RWPE2 (cell line): ENCODE results near the gene LCE4A.
"Not testable (repeated sequence)": the region's sequence is repeated elsewhere in the genome, so short reads cannot be mapped to it uniquely, and the experiment has no call there.

Experiments used
- ATAC-seq: fragments of 200-7000 bp; cut with Tn5 transposase; 3 replicates; pipeline ENCODE4 v1.9.1; 2021; ENCODE audit warnings: low read depth
- DNase-seq: peaks from one replicate; pipeline ENCODE4 v3.0.0-alpha.2; 2020; ENCODE audit warnings: low spot score
- H3K27ac ChIP-seq: fragments of 450-650 bp; 2 replicates; pipeline ENCODE4 v1.5.1; 2017; ENCODE audit warnings: mild to moderate bottlenecking; ENCODE audit not compliant: poor library complexity, severe bottlenecking
- H3K27me3 ChIP-seq: fragments of 250-450 bp; sonication (Bioruptor Pico); 2 replicates; pipeline ENCODE4 v1.5.1; 2021; ENCODE audit warnings: mild to moderate bottlenecking, moderate library complexity; ENCODE audit not compliant: insufficient read depth, poor library complexity, severe bottlenecking
- H3K36me3 ChIP-seq: fragments of 250-450 bp; sonication (Bioruptor Pico); 2 replicates; pipeline ENCODE4 v1.5.1; 2020; ENCODE audit warnings: low read depth, mild to moderate bottlenecking, moderate library complexity
- H3K4me1 ChIP-seq: fragments of 250-450 bp; sonication (Bioruptor Pico); 2 replicates; pipeline ENCODE4 v1.5.1; 2021; ENCODE audit warnings: mild to moderate bottlenecking, moderate library complexity; ENCODE audit not compliant: insufficient read depth, poor library complexity, severe bottlenecking
- H3K4me3 ChIP-seq: fragments of 250-450 bp; sonication (Bioruptor Pico); 2 replicates; pipeline ENCODE4 v1.5.1; 2021; ENCODE audit warnings: mild to moderate bottlenecking, moderate library complexity; ENCODE audit not compliant: severe bottlenecking
- H3K9me3 ChIP-seq: fragments of 250-450 bp; sonication (Bioruptor Pico); 2 replicates; pipeline ENCODE4 v1.5.1; 2021; ENCODE audit warnings: mild to moderate bottlenecking, moderate library complexity; ENCODE audit not compliant: severe bottlenecking
- TF ChIP-seq, protein P1 (sequence below): fragments of 450-650 bp; IDR thresholded peaks from one replicate; pipeline ENCODE4 v1.5.1; 2017; ENCODE audit warnings: mild to moderate bottlenecking, moderate library complexity; ENCODE audit not compliant: poor library complexity, severe bottlenecking

The LCE4A gene, protein sequence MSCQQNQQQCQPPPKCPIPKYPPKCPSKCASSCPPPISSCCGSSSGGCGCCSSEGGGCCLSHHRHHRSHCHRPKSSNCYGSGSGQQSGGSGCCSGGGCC

DNA sequence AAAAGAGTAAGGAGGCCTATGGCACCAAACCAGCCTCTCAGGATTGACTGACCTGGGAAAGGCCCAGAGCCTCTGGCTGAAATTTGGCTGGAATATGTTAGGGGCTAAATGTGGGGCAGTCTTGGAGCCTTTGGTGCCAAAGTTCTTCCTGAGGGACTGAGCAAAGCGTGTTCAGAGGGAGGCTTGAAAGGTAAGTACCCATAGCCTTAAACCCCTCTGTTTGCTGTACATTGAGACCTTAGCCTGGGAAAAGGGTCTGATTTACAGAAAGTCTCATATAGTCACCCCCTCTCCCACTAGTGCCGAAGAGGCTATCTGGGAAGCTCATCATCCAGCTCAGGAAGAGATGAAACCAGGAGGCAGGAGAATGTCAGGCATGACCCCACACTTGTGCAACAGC is at the start of gene LCE4A:
LCE4A (plus strand) TSS at position 301 of the 400 bp plus-strand sequence. CDS start 916 bp downstream, outside the sequence.
- TF ChIP-seq, protein P1, sequence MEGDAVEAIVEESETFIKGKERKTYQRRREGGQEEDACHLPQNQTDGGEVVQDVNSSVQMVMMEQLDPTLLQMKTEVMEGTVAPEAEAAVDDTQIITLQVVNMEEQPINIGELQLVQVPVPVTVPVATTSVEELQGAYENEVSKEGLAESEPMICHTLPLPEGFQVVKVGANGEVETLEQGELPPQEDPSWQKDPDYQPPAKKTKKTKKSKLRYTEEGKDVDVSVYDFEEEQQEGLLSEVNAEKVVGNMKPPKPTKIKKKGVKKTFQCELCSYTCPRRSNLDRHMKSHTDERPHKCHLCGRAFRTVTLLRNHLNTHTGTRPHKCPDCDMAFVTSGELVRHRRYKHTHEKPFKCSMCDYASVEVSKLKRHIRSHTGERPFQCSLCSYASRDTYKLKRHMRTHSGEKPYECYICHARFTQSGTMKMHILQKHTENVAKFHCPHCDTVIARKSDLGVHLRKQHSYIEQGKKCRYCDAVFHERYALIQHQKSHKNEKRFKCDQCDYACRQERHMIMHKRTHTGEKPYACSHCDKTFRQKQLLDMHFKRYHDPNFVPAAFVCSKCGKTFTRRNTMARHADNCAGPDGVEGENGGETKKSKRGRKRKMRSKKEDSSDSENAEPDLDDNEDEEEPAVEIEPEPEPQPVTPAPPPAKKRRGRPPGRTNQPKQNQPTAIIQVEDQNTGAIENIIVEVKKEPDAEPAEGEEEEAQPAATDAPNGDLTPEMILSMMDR: no peak
- H3K9me3 ChIP-seq: no peaks in the 10 kb centered on the region
- DNase-seq (no peak), ATAC-seq (no peak)
- no peak within 1 kb of the TSS for H3K4me3 ChIP-seq
- H3K27me3 ChIP-seq: no peaks in the 10 kb centered on the region
- H3K4me1 ChIP-seq: no peaks in the 10 kb centered on the region
- no peak within 1 kb of the TSS for H3K27ac ChIP-seq
- no peaks in the 10 kb centered on the region for H3K36me3 ChIP-seq

DNA sequence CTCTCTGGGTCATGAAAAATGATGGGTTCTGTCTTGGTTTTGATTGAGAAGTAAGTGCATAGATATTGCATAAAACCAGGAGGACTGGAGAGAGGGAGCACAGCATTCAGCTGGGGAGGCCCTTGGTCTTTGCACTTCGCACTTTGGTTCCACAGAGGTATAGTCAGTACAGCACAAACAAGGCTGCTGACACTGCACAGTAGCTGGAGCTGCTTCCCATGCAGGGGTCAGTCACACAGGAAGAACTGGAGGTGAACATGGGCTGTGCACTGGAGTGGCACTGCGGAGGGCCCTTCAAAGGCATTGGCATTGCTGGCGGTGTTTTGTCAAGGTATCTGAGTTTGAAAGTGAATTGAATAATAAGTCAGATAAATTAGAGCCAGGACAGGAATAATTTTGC is 49.3 kb upstream of the LCE4A start:
- Histone ChIP-seq H3K27ac (no peak overlapping the region), H3K36me3 (no peaks in the 10 kb centered on the region), H3K4me1 (no peaks in the 10 kb centered on the region), H3K27me3 (no peaks in the 10 kb centered on the region), H3K4me3 (no peak overlapping the region), H3K9me3 (no peaks in the 10 kb centered on the region)
- DNase-seq: no peak
- ATAC-seq: no peak
- TF ChIP-seq, protein P1: no peak

DNA sequence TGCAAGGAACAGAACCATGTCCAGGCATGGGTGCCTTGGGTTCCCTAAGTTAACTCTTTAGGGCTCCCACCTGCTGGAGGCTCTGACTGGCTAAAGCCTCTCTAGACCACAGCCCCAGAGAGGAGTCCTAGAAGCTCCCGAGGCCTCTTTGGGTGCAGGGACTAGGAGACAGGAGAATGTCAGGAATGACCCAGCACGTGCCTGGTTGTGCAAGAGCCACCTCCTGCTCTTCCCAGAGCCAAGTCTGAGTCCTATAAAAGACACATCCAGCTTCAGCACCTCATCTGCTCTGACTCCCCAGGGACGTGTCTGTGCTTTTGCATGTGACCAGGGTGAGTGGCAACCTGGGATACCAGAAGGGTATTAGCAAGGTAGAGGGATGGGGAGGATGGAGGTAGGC is 44.9 kb upstream of the LCE4A start, which contains the start of gene LCE2D:
LCE2D (plus strand) TSS at position 283 of the 400 bp plus-strand sequence. CDS start 726 bp downstream, outside the sequence.
- DNase-seq (no peak), ATAC-seq (no peak)
- TF ChIP-seq, protein P1: no peak
- Histone ChIP-seq H3K4me3 (no peak within 1 kb of the TSS), H3K27me3 (no peaks in the 10 kb centered on the region), H3K4me1 (no peaks in the 10 kb centered on the region), H3K27ac (no peak within 1 kb of the TSS), H3K9me3 (no peaks in the 10 kb centered on the region), H3K36me3 (no peaks in the 10 kb centered on the region)

DNA sequence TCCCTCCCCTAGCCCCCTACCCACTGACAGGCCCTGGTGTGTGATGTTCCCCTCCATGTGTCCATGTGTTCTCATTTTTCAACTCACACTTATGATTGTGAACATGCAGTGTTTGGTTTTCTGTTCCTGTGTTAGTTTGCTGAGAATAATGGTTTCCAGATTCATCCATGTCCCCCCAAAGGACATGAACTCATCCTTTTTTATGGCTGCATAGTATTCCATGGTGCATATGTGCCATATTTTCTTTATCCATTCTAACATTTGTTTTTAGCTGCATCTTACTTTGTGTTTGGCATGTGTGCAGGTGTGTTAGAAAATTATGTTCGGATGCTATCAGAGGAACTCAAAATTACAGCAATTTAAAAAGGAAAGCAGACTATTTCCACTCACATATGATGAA is 41.8 kb upstream of the LCE4A start:
- not testable (repeated sequence) for ATAC-seq, H3K36me3 ChIP-seq, H3K27me3 ChIP-seq, H3K4me1 ChIP-seq, DNase-seq, H3K9me3 ChIP-seq, H3K4me3 ChIP-seq, H3K27ac ChIP-seq

DNA sequence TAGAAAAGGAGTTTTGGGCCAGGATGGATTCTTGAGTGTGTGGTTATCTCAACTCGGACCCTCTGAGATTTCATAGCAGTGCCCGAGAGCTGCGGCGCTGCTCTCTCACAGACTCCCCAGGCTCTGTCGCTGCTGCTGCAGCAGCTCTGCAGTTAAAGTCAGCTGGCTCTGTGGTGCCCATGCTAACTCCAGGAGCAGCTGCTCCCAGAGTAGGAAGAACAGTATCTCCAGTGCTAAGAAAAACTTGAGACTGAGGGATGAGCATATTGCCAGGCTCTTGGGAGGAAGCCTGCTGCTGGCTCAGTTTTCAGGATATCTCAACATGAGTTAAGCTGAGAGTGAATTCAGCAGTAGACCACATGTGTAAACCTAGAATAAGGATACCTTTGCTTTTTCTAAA is 40.3 kb upstream of the LCE4A start:
- no peaks in the 10 kb centered on the region for H3K36me3 ChIP-seq
- TF ChIP-seq, protein P1: no peak
- H3K4me1 ChIP-seq: no peaks in the 10 kb centered on the region
- ATAC-seq: no peak
- H3K27ac ChIP-seq: no peak overlapping the region
- no peak for DNase-seq
- H3K9me3 ChIP-seq: no peaks in the 10 kb centered on the region
- no peaks in the 10 kb centered on the region for H3K27me3 ChIP-seq
- no peak overlapping the region for H3K4me3 ChIP-seq
